Midbrain (tissue), 1 donor: ENCODE data around the gene CAMK2D.

Experiments used
- DNase-seq: peaks from one replicate; lab custom pipeline; 2025; lab: John Stamatoyannopoulos, UW

The CAMK2D gene

GRCh38 chr4:113565702-113566012 lies 195.9 kb downstream of the CAMK2D start:
- no peak for DNase-seq

- no peak for DNase-seq
Measured at GRCh38 chr4:113564493-113564892, 197.0 kb downstream of the CAMK2D start.

GRCh38 chr4:113563691-113564378 lies 197.7 kb downstream of the CAMK2D start:
- no peak for DNase-seq

GRCh38 chr4:113561758-113562157 lies 199.8 kb downstream of the CAMK2D start:
- DNase-seq: no peak

- DNase-seq: no peak
Measured at GRCh38 chr4:113561092-113561491, 200.4 kb downstream of the CAMK2D start.

GRCh38 chr4:113560579-113560978 lies 201.0 kb downstream of the CAMK2D start:
- no peak for DNase-seq

GRCh38 chr4:113559947-113560346 lies 201.6 kb downstream of the CAMK2D start:
- DNase-seq: no peak

GRCh38 chr4:113556382-113557134 lies 205.0 kb downstream of the CAMK2D start:
- DNase-seq: no peak

- DNase-seq: peak; percentile 15
Measured at GRCh38 chr4:113555868-113556267, 205.7 kb downstream of the CAMK2D start.

- DNase-seq: no peak
Measured at GRCh38 chr4:113553082-113553481, 208.5 kb downstream of the CAMK2D start.

- no peak for DNase-seq
Measured at GRCh38 chr4:113550510-113550909, 211.0 kb downstream of the CAMK2D start.

- no peak for DNase-seq
Measured at GRCh38 chr4:113548303-113548702, 213.2 kb downstream of the CAMK2D start.

GRCh38 chr4:113547487-113548042 lies 214.0 kb downstream of the CAMK2D start:
- peak; percentile 88 for DNase-seq

- no peak for DNase-seq
Measured at GRCh38 chr4:113541933-113542332, 219.6 kb downstream of the CAMK2D start.

- DNase-seq: no peak
Measured at GRCh38 chr4:113540859-113541258, 220.7 kb downstream of the CAMK2D start.

- DNase-seq: no peak
Measured at GRCh38 chr4:113539408-113539807, 222.1 kb downstream of the CAMK2D start.

GRCh38 chr4:113537628-113538027 lies 223.9 kb downstream of the CAMK2D start:
- peak; percentile 28 for DNase-seq

GRCh38 chr4:113537203-113537602 lies 224.3 kb downstream of the CAMK2D start:
- no peak for DNase-seq

- DNase-seq: no peak
Measured at GRCh38 chr4:113534711-113535110, 226.8 kb downstream of the CAMK2D start.

- no peak for DNase-seq
Measured at GRCh38 chr4:113531572-113531971, 230.0 kb downstream of the CAMK2D start.

GRCh38 chr4:113528395-113528794 lies 233.1 kb downstream of the CAMK2D start:
- no peak for DNase-seq

- DNase-seq: no peak
Measured at GRCh38 chr4:113525521-113525920, 236.0 kb downstream of the CAMK2D start.

GRCh38 chr4:113524505-113525186 lies 236.9 kb downstream of the CAMK2D start:
- DNase-seq: no peak
